ENCODE data around the gene SLC6A6.
"Not testable (repeated sequence)": the region's sequence is repeated elsewhere in the genome, so short reads cannot be mapped to it uniquely, and the experiment has no call there.

SLC6A6 gene

DNA sequence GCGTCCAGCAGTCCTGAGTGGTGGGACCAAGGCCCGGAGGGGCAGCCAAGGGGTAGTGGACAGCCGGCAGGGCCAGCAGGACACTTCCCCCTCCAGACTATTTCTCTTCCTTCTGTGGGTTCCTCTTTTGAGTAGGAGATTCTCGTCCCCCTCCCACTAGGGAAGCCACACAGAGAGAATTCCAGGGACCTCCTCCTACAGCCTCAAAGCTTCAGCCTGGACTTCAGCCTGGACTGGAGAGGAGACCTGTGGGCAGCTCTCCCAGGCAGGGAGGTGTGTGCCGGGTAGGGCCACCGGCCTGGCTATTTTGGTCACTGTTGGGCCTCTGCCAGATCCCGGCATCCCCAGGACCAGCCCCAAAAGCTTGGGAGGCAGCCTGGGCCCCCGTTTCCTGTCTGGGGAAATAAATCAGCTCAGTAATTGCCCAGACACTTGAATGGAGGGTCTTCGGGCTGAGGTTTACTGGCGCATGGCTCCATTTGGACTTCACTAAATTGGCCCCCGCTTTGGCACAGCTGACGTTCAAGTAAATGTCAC lies 1.3 kb downstream of the SLC6A6 start:
- DNase-seq: no peak

GRCh38 chr3:14404186-14404585 lies 1.8 kb downstream of the SLC6A6 start:
- no peak for DNase-seq

DNA sequence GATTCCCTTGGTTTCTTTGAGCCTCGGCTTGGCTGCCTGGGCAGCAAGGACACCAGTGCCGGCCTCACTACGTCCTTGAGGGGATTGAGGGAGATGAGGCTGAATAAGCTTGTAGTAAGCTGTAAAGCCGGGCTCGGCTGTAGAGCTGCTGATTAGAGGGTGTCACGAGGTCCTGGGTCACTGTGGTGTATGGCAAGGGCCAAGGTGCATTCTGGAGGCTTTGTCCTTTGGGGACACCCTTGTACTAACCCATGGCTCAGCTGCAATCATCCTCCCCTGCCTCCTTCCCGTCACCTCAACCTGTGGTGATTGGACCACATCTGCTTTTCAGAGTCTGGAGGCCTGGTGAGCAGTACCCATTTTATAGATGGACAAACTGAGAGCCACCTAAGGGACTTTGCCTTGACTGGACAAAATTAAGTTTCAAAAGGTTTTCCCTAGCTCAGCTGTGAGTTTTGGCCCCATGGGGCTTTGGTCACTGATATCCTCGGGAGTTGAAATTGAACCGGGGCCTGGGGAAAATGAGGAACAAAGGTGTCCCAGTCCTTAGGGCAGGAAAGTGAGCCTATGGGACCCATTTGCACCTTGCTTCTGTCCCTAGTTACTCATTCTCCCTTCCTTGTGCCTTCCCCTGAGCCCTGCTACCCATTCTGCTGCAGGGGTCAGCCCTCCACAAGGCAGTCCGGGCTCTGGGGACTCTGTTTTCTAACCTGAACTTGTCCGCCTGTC lies 2.4 kb downstream of the SLC6A6 start:
- DNase-seq: no peak

DNA sequence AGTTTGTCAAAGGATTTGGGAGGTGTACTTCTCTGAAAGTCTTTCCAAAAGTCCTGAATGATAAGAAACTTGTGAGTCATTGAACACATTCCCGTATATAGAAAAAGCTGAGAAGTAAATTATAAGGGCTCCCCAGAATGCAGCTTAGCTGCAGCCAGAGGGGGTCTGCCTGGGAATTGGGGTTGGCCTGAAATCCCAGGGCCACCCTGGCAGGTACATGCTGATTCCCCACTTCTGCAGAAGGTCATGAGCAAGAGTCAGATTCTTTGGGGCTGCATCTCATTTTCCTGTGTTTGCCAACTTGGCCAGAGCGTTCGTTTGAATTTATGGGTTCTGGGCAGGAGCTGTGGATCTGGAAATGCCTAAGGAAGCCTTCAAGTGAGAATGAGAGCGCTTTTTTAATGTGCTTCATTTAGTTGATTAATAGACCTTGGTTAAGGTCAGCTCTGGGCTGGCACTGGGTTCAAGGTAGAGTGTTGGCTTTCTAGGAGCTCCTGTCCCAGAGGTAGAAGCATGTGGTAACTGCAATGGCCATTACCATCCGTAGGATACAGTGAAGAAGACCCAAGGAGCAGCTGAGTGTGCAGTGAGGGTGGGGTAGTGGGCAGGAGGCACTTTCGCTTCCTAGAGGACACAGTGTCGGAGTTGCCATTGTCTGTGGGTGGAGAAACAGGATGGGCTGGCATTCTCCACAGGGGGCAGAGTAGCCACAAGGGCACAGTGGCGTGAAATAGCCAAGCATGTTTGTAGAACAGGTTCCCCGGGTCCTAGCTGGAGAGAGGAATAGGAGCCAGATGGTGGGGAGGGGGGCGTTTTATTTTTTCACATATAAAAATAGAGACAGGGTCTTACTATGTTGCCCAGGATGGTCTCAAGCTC lies 3.2 kb downstream of the SLC6A6 start:
- DNase-seq: peak; percentile 26

DNA sequence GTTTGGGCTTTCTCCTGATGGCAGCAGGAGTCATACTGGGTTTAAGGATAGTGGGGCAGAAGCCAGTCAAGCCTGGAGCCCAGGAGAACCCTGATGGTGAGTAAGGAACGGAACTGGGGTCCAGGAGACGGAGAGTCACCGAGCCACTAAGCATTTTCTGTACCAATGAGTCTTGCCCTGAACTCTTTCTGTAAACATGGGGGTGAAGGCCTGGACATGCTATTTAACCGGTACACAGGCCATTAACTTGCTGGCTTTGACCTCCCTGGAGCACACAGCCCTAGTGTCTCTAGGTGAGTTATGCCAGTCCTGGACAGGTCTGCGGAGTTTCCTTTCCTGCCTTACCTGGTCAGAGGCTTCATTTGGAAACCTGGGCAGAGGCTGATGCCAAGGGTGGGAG lies 3.9 kb downstream of the SLC6A6 start:
- no peak for DNase-seq

GRCh38 chr3:14406766-14407165 lies 4.4 kb downstream of the SLC6A6 start:
- DNase-seq: no peak

DNA sequence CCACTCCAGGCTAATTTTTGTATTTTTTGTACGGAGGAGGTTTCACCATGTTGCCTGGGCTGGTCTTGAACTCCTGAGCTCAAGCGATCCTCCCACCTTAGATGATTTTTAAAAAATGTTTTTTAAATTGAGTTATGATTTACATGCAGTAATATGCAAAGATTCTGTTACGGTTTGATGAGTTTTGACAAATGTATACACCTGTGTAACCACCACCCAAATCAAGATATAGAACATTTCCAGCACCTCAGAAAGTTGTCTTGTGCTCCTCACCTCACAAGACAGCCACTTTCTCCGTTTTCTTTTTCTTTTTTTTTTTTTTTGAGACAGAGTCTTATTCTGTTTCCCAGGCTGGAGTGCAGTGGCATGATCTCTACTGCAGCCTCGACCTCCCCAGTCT lies 4.8 kb downstream of the SLC6A6 start:
- no peak for DNase-seq

DNA sequence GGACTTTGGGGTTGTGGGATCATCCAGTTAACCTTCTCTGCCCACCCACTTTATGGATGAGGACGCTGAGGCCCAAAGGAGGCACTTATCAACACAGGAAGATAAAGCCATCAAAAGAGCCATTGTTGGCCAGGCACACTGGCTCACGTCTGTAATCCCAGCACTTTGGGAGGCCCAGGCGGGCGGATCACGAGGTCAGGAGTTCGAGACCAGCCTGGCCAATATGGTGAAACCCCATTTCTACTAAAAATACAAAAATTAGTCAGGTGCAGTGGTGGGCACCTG lies 7.3 kb downstream of the SLC6A6 start:
- DNase-seq: not testable (repeated sequence)

GRCh38 chr3:14410106-14410502 lies 7.7 kb downstream of the SLC6A6 start:
- no peak for DNase-seq

GRCh38 chr3:14410503-14411165 lies 8.2 kb downstream of the SLC6A6 start:
- peak; percentile 23 for DNase-seq

DNA sequence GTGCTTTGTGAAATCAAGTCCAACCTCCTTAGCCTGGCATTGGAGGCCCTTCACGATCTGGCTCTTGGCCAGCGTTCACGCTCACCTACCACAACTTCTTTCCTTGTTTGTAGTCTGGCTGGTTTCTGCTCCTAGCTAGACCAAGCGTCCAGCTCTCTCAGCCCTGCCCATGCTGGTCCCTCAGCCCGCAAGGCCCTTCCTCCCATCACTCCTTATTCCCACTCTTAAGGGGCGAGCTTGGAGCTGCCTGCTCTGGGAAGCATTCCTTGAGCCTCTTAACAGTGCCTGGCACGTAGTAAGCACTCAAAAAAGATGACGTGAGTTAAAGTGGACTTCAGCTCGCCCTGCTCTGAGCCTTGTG lies 8.7 kb downstream of the SLC6A6 start:
- peak; percentile 40 for DNase-seq

GRCh38 chr3:14411988-14412387 lies 9.6 kb downstream of the SLC6A6 start:
- DNase-seq: no peak

DNA sequence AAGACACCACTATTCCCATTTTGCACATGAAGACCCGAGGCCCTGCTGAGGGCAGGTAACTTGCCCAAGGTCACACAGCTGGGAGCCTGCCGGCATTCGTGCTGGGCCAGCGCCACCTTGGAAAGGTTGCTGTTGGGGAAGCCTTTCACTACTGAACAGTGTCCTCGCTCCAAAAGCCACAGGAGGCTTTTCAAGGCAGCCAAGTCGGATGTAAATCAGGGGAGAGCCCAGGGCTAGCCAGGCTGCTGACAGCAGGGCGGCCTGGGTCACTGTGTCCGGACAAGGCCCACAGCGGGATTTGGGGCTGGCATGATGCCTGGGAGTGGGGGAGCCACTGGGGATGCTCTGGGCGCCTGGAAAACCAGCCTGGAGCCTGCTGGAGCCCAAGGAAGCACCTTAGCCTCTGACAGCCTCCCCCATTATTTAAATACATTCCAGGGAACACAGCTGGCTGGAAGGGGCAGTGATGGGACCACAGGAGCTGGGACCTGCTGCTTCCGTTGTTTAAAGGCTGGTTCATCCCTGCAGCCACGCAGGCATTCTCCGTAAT lies 10.5 kb downstream of the SLC6A6 start:
- DNase-seq: no peak

DNA sequence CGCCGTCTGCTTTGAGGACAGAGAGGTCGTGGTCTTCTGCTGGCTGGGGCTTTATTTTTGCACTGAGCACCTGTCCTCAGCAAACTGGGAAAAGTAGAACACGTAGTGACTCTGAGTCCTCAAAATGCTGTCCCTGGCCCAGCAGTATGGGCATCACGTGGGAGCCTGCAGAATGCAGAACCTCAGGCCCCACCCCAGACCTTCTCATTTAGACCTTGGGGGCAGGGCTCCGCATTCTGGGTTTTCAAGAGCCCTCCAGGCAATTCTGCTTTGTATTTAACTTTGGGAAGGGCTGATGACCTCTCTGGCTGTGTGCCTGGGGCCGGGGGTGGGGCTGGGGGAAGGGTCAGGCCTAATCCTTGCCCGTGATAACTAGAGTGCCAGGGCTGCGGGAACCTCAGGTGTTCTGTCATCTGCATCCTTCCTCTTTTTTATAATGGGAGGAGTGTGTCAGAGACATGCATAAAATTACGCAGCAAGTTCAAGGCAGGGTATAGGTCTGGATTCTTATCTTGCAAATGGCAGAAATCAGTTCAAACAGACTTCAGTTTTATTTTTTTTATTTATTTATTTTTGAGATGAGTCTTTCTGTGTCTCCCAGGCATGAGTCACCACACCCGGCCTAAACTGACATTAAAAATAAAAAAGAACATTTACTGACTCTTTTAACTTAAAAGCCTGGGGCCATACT lies 11.1 kb downstream of the SLC6A6 start:
- DNase-seq: no peak

DNA sequence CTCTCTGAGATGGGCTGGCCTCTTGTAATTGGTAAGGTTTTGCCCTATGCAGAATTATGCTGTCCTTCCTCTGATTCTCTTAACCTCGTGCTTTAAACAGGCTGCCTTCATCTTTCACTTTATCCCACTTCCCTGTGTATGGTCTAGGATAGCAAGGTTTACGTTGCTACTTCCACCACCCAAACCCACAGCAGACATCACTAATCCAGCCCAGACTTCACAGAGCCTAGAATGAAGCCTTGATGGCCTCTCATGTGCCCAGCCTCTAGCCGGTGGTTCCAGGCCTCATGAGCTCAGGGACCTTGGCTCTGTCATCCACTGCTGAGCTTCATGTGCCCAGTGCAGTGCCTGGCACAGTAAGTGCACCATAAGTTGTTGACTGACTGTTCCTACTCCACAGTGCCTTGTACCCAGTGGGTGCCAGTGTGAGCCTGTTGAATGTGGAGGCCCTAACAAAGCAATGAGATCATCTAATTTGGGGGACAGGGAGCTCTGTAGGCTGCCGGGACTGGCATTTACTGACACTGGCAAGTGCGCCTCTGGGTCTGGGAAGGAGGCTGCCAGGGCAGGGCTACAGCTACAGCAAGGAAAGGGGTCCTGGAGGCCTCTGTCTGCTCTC lies 12.5 kb downstream of the SLC6A6 start:
- no peak for DNase-seq

DNA sequence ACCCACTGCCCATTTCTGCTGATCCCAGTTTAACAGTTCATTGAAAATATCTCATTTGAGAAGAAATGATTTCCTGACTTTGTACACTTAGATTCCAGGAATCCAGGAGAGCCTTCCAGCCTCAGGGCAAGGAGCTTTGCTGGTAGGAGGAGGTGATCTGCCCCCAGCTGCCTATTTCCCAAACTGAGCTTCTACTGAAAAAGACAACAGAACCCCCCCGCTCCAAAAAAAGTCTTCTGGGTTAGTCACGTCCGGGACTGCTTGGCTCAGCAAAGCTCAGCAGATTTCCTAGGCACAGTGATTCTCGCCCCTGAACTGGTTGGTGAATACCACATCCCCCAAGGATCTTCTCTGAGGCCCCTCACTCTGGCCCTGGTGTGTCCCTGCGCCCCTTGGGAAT lies 13.1 kb downstream of the SLC6A6 start:
- DNase-seq: no peak

GRCh38 chr3:14416453-14416852 lies 14.0 kb downstream of the SLC6A6 start:
- no peak for DNase-seq

DNA sequence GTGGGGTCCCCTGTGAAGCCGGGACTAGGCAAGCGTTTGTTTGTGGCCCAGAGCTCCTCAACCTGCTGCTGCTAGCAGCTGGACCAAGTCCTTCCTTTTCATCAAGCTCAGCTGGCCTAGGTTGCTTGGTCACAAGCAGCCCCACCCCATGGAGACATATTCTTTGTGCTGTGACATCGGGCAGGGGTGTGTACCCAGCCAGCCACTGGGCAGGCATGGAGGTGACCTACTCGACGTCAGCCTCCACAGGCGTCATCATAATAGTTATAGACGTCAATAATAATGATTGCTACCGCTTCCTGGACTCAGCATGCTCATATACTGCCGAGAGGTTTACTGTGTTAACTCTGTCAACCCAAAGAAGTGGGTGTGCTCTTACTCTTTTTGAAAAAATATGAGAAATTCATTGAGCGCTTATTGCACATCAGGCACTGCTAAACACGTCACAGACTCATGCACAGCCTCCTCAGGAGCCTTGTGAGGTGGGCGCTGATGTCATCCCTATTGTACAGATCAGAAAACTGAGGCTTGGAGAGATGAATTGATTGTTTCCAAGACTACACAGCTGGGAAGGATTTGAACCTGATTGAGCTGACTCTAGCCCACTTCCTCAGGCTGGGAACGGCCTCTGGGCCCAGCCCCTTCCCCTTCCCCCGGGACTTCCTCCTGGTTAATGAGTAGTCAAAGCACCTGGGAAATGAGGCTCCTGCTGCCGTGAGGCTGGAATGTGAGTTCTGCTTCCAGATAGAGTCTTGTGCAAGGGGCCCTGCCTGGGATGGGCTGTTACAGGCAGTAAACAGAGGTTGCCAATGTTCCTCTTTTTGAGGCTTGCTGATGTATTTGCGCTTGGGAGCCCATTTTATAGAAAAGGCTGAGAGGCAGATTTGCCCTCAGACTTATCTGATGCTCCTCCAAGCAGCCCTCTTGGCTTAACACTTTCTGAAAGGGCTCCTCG lies 16.2 kb downstream of the SLC6A6 start:
- no peak for DNase-seq

- DNase-seq: no peak
Observed at GRCh38 chr3:14422016-14422963, 19.9 kb downstream of the SLC6A6 start.

DNA sequence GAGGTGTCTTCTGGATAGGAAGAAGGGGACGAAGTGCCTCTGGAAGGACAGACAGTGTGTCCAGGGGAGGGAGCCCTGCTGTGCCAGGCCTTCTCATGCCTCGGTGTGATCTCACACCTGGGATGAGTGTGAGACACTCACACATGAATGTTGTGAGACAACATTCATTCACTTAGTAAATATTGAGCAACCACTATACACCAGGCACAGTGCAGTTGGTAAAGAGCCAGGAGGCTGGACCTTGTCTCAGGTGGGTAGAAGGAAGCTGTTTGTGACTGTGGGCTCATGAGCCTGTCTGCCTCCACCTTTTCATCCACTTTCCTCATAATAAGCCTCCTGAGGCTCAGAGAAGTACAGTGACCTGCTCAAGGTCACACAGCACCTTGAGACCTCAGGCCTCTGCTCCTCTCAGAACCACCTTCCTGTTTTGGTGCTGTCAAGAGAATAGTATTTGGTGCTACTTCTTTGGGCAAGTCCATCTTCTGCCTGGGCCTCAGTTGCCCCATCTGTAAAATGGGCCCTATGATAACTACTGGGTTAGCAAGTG lies 20.9 kb downstream of the SLC6A6 start:
- DNase-seq: no peak
